GM18951 (cell line): Measurements from ENCODE around the gene SARDH.

Source experiments
- POLR2A ChIP-seq: IDR thresholded peaks from 4 replicates; pipeline ENCODE4 v1.6.1; 2011; ENCODE audit warnings: mild to moderate bottlenecking; ENCODE audit not compliant: insufficient read length, insufficient read depth; ENCODE audit errors: extremely low read depth
- in situ Hi-C: fragments of 300-500 bp; cut with MboI; formaldehyde crosslinking; loops from one replicate; pipeline ENCODE4 v1.12.0; 2022; ENCODE audit warnings: low sequenced_read_pairs, mixed read lengths, inconsistent platforms; ENCODE audit not compliant: unreplicated experiment

Gene SARDH

DNA sequence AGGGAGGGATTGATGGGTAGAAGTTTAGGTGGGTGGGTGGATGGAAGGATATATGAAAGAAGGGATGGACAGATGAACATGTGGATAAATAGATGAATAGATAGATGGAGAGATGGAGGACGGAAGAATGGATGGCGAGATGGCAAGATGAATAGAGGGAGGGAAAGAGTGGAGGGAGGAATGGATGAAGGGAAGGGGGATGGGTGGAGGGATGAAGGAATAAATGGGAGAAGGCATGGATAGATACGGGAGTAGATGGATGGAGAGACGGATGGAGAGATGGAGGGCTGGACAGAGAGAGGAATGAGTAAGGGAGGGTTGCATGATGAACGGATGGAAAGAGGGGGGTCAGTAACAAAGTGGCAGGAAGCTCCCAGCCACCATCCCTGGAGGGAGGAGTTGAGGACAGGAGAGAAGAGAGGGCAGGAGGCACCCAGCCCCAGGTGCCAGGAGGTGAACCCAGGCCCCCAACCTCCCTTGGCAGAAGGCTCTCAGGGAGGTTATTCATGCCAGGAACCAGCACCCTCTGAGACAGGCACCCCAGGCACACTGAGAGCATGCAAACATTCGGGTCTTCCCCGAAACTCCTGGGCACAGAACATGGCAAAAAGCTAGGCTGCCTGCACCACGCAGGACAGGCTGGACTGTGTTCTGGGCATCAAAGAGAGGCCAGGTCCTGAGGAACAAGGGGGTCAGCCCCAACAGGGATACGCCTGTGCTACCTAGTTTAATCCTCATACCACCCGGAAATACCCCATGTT is 9.1 kb downstream of the SARDH start:
- no peak for TF ChIP-seq POLR2A
- in situ Hi-C loops = no loop called here

DNA sequence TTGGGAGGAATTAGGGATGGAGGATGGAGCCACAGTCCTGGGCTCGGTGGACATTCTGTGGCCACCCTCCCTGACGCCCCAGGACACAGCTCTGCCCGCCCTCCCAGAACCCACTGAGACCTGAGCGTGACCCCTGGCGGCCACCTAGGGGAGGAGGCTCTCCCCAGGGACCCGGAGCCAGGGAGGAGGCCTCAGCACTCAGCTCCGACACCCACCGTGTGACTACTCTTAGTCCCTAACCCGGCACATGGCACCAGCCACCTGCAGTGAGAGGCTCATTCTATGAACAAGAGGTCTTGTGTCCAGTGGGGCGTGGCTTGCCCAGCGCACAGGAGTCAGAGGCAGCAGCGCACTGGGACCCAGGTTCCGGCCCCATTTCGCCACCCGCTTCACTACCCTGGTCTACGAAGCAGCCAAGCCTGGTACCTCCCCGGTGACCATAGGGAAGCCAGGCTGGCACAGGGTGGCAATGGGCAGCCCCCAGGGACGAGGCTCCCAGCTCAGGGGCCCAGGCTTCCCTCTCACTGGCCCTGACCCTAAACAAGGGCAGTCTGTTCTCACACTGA is 10.2 kb downstream of the SARDH start:
- in situ Hi-C loops = no loop called here
- TF ChIP-seq POLR2A = no peak

DNA sequence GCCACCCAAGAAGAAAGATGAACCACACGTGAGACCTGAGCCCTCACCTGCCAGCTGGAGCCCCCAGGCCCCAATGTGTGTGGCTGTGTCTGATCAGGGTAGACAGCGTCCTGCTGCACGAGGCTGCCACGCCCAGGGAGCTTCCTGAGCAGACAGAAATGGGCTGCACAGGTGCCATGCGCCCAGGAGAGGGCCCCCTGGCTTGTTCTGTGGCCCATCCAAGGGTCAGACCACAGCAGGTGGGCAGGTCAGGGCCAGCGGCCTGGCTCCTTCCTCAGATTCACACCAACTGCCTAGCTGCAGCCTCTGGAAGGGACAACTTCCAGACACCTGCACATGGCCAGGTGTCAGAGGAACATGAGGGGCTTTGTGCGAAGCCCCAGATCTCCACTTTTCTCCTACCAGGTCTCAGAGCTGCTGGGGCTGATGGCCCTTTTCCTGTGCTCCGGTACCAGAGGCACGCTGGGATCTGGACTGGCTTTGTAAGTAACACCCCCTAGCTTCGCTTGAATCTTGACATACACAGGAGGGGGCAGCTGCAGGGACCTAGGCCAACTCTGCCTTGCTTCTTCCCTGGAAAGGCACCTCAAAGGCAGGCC is 10.8 kb downstream of the SARDH start:
- in situ Hi-C loops = no loop called here
- TF ChIP-seq POLR2A = no peak

DNA sequence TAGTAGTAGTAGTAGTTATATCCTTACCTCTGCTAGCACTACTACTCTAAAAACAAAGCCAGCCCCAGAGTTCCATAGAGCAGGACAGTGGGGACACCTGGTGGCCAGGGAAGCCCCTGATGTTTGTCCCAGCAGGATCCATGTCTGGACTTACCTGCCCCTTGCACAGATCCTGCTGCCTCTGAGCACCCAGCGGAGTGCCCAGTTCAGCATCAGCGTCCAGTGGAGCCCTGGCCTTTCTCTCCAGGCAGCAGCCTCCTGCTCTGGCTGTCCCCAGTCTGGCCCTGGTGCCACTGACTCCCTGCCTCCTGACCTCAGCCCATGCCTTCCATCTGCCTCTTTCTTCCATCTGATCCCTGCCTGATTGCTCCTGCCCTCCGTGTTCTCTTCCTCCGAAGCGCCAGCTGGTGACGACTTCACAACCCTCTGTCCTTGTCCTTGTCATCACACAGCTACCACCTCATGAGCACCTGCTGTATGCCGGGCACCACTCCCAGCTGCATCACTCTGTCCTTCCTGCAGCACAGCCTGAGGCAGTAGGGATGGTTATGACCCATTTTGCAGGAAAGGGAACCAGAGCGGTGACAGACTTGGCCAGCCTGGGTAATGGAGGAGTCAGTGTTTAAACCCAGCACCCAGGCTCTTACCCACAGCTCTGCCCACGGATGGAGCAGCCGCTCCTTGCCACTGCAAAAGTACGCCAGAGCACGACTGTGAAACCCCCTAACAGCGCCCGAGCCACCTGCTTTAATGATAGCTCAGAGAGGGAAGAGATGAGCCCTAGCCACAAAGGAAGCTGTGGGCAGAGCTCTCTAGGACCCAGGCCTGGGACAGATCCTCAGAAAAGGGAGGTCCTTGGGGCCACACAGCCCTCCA is 11.5 kb downstream of the SARDH start:
- no peak for TF ChIP-seq POLR2A
- in situ Hi-C loops = no loop called here

DNA sequence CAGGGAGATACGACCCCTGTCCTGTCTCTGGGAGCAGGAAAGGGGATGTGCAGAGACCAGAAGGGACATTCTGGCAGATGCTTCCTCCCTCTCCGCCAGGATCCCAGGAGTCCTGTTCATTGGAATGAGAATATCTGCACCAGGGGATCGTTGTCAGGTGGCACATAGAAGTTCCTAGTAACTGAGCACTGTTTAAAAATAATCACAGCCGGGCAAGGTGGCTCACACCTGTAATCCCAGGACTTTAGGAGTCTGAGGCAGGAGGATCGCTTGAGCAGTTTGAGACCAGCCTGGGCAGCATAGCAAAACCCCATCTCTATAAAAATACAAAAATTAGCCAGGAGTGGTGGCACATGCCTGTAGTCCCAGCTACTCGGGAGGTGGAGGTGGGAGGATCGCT is 12.3 kb downstream of the SARDH start:
- no peak for TF ChIP-seq POLR2A
- in situ Hi-C loops = no loop called here

DNA sequence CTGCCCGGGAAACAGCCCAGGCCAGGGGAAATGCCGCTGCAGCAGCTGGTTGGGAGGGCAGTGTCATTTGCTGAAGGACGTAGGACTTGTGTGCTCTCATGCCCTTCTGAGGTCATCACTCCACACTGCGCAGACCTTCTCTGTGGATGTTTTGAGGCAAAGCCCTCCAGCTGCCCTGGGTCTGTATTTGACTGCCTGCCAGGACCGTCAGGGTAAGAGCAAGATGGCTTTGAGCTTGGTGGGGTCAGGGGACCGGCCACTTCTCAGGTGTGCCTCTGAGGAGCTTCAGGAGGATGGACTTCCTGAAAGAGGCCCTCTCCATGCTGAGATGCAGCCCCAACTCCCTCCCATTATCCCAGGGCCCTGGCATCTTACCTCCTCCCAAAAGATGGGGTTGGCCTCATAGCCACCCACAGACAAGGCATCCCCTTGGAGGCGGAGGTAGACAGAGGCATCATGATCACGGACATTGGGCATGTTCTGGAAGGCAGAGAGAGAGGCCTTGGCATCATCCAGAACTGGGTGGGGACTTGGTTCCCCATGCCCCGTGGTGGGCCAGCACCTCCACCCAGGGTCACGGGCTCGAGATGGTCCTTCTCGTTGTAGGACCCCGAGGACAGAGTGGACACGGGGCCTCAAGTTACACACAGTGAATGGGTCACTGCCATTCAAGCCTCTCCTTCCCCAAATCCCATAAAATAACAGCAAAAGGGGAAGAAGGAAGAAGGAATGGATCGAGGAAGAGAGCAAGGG is 19.4 kb downstream of the SARDH start:
- in situ Hi-C loops = no loop called here
- TF ChIP-seq POLR2A = no peak

DNA sequence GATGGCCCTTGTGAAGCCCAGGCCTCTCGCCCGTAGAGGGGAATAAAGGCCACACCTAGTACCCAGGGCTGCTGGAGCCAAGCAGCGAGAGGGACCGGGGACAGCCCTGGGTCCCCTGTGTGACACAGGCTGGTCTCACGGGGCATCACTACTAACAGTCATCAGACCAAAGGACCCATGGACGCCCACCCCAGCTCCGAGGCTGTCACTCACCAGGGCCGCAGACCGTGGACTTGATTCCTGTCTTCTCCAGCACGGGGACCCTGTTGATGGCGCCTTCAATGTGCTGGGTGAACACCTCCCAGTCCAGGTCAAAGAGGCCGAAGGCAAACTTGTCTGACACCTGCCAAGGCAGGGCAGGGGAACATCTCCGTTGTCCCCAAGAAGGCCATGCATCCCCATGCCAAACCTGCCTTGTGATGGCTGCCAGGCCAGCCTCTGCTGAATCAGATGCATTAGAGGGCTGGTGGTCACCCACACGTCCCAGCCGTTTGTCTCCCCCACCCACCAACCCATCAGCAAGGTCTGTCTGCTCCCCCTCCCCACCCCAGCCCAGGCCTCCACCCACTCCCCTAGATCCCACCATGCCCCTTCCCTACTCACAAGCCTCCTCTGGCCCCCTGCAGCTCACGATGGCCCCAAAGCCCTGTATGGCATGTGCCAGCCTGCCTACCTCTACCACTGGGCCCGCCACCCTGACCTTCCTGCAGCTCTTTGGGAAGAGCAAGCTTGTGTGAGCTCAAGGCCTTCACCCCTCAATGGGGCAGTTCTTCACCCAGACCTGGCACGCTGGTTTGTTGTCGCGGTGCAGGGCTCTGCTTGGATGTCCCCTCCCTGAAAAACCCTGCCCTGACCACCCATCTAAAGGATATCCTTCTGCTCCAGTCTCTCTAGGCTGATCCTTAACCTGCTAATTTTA is 20.8 kb downstream of the SARDH start:
- no peak for TF ChIP-seq POLR2A
- in situ Hi-C loops = no loop called here

DNA sequence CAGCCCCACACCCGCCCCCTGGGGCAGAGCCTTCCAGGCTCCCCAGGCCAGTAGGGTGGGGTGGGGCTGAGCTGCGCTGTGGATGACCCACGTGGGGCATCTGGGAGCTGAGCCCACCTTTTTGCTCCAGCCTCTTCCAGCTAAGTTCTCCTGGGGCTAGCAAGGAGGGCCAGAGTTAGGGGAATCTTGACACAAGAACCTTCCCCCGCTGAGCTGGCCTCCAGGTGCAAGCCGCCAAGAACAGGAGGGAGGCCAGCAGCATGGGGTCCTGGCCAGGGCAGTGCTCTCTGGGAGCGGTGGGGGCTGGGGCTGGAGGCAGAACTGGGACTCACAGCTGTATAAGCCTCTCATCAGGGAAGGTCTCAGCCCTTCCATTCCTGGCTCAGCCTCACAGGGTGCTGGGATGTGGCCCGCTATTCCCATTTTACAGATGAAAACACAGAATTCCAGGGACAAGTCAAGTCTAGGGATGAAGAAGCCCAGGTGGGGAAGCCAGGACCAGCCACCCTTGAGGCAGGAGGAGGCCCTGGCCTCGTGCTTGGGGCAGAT is 21.5 kb downstream of the SARDH start:
- TF ChIP-seq POLR2A = no peak
- in situ Hi-C loops = no loop called here

DNA sequence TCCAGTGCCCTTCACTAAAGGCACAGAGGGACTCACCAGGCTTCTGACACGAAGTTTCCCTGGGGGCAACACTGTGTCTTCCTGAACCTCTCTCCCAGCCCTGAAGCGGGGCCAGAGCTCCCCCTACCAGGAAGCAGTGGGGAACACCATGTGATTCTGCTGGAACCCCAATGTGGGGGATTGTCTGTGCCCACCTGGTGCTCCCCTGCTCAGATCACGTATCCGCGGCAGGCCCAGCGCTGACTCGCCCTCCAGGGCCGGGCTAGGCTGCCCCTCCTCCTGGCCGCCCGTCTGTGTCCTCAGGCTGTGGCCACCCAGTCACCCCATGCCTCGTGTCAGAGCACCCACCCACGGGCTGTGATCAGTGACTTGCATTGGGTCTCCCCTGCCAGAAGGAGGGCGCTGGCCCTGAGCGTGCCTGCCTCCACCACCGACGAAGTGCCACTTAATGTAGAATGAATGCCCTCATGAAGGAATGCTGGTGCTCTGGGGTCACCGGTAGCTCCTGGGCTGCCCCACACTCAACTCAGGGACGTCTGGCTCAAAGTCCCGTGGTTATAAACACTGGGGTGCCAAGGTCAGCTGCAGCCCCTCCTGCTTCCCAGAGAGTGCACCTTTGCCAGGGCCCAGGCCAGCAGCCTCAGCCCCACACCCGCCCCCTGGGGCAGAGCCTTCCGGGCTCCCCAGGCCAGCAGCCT is 22.1 kb downstream of the SARDH start:
- no peak for TF ChIP-seq POLR2A
- in situ Hi-C loops = no loop called here

DNA sequence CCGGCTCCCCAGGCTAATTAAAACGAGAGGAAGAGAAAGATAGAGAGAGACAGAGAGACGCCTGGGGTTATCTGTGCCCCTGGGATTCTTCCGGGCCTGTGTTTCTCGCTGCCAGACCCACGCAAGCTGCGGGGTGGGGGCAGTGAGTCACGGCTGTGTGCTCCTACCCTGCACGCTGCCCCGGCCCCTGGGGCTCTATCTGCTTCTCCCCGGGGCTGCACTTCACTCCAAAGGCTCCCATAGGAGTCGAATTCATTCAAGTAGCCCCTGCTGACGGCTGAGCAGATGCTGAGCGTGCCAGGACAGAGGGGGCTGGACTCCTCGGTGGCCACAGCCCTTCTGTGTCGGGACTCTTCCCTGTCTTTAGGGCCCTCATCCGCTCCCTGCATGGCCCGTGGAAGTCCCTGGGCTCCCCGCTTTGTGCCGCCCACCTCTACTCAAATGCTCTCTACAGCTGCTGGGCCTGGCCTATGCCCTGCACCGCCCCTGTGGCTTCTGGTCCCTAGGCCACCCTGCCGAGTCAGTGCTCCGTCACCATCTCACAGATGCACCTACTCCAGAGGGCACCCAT is 22.8 kb downstream of the SARDH start:
- in situ Hi-C loops = no loop called here
- TF ChIP-seq POLR2A = no peak
